HG03571 (cell line): ENCODE data around the gene ITGB4.
"Not testable (repeated sequence)": the region's sequence is repeated elsewhere in the genome, so short reads cannot be mapped to it uniquely, and the experiment has no call there.

Experiments
- ATAC-seq: cut with Tn5 transposase; IDR thresholded peaks from one replicate; pipeline ENCODE4 v1.9.1; 2021; ENCODE audit not compliant: unreplicated experiment

The ITGB4 gene

GRCh38 chr17:75752802-75753513 is 31.7 kb downstream of the ITGB4 start:
- no peak for ATAC-seq

DNA sequence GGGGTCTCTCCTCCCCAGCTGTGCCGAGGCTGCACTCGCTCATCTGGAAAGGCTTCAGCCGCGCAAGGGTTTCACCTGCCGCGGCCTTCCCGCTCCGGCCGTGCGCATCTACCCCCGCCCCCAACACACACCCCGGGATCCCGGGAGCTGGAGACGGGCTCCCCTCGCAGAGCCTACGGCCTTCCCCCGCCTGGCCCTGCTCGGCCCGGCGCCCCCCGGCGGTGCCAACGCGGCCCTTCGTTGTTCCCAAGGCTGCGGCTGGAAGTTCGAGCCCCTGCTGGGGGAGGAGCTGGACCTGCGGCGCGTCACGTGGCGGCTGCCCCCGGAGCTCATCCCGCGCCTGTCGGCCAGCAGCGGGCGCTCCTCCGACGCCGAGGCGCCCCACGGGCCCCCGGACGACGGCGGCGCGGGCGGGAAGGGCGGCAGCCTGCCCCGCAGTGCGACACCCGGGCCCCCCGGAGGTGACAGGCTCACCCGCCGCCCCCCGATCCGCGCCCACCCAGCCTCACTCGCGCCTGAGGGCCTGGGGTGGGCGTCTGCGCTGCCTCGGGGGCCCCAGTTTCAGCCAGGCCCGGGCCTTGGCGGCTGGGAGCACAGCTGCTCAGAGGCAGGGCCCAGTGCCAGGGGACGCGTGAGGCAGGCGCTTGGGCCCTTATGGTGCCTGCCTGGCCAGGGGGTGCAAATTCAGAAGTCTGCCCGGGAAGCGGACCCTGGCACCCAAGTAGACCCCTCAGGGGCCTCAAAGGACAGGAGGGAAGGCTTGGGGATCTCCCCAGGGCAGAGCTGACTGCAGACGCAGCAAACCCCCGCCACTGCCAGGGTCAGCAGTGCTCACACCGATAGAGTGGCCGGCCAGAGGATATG is 32.5 kb downstream of the ITGB4 start:
- peak; percentile 45 for ATAC-seq

DNA sequence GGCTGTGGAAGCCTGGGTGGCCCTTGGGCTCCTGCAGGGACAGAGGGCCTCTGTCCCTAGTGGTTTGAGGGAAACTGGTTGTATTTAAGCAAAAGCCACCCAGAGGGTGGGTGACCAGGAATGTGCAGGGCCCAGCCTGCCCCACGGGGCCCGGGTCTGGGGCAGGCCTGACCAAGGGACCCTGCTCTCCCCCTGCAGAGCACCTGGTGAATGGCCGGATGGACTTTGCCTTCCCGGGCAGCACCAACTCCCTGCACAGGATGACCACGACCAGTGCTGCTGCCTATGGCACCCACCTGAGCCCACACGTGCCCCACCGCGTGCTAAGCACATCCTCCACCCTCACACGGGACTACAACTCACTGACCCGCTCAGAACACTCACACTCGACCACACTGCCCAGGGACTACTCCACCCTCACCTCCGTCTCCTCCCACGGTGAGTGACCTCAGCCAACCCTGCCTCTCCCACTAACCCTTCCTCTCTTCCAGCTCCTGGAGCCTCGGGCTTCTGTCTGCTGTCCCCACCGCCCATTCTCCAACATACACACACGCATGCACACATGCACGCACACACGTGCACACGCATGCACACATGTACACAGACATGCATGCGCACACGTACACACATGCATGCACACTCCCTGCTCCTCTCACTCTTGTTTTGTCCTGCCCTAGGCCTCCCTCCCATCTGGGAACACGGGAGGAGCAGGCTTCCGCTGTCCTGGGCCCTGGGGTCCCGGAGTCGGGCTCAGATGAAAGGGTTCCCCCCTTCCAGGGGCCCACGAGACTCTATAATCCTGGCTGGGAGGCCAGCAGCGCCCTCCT is 33.3 kb downstream of the ITGB4 start:
- ATAC-seq: no peak

- no peak for ATAC-seq
These were observed 34.1 kb downstream of the ITGB4 start for GRCh38 chr17:75755205-75755901.

- no peak for ATAC-seq
These were observed 34.7 kb downstream of the ITGB4 start for GRCh38 chr17:75755990-75756389.

GRCh38 chr17:75756451-75757085 is 35.3 kb downstream of the ITGB4 start:
- ATAC-seq: no peak

DNA sequence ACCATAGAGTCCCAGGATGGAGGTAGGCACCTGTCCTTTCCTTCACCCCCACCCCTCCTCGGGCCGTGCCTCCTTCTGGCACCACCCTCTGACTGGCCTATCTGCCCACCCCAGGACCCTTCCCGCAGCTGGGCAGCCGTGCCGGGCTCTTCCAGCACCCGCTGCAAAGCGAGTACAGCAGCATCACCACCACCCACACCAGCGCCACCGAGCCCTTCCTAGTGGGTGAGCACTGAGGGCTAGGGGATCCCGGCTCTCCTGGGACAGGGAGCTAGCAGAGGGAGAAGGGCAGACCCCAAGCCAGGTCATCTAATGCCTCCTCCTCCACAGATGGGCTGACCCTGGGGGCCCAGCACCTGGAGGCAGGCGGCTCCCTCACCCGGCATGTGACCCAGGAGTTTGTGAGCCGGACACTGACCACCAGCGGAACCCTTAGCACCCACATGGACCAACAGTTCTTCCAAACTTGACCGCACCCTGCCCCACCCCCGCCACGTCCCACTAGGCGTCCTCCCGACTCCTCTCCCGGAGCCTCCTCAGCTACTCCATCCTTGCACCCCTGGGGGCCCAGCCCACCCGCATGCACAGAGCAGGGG is 35.9 kb downstream of the ITGB4 start:
- ATAC-seq: no peak

GRCh38 chr17:75758131-75758905 is 37.1 kb downstream of the ITGB4 start:
- no peak for ATAC-seq

- ATAC-seq: no peak
These were observed 38.2 kb downstream of the ITGB4 start for GRCh38 chr17:75759457-75759856.

DNA sequence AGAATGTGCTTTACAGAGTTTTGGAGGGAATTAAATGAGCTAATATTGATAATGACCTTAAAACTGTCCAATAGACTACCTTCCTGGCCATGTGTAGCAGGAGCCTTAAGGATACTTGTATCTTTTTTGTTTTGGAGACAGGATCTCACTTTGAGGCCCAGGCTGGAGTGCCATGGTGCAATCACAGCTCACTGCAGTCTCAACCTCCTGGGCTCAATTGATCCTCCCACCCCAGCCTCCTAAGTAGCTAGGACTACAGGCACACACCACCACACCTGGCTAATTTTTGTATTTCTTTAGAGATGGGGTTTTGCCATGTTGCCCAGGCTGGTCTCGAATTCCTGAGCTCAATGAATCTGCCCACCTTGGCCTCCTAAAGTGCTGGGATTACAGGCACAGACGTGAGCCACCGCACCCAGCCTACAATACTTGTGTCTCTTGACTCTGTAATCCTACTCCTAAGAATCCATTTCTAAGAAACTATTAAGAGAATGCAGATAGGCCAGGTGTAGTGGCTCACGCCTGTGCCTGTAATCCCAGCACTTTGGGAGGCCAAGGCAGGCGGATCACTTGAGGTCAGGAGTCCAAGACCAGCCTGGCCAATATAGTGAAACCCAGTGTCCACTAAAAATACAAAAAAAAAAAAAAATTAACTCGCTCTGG is 38.9 kb downstream of the ITGB4 start:
- not testable (repeated sequence) for ATAC-seq

GRCh38 chr17:75762513-75763268 is 41.4 kb downstream of the ITGB4 start:
- no peak for ATAC-seq

- no peak for ATAC-seq
These were observed 42.0 kb downstream of the ITGB4 start for GRCh38 chr17:75763269-75763607.

- ATAC-seq: no peak
These were observed 42.6 kb downstream of the ITGB4 start for GRCh38 chr17:75763613-75764416.

DNA sequence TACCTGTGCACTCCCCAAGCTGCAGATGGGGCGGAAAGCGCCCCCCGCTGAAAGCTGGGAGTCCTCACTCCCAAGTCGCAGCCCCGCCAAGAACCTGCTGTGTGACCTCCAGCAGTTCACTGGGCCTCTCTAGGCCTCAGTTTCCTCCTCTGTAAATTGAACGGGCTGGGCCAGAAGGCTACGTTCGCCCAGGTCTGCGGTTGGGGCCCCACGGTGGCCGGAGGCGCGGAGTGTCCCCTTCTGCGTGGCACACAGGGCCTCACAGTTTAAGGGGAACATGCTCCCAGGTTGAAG is 43.1 kb downstream of the ITGB4 start:
- no peak for ATAC-seq

- ATAC-seq: peak; percentile 75
These were observed 43.6 kb downstream of the ITGB4 start, which contains the start of gene GALK1 for GRCh38 chr17:75764711-75765421. TSS of gene GALK1 (minus strand) at chr17:75765192. CDS start at chr17:75765136, 56 bp downstream.

DNA sequence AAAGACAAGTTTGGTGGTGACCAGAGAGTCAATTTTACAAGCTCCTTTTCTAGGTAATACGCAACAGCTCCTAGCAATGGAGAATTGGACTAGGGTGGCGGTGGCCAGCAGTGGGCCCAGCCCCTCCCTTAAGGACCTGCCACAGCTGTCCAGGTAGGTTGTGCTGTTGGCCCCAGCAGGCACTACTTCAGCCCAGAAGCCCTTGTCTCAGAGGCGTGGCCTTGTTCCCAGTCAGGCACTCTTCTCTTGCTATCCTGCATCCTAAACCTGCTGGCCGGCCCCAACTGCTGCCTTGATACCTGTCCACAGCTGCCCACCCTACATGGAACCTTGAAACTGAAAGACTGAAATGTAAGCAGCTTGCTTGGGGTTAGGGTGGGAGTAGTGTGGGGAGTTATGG is 44.7 kb downstream of the ITGB4 start:
- no peak for ATAC-seq

DNA sequence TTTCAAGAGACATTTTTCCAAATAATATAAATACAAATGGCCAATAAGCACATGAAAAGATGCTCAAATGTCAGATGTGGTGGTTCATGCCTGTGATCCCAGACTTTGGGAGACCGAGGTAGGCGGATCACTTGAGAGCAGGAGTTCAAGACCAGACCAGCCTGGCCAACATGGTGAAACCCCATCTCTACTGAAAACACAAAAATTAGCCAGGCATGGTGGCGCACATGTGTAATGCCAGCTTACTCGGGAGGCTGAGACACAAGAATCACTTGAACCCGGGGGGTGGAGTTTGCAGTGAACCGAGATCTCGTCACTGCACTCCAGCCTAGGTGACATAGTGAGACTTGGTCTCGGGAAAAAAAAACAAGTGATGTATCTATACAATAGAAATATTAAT is 46.6 kb downstream of the ITGB4 start:
- no peak for ATAC-seq
